ENCODE measurements around the gene RNPC3. TPM values are rescaled to one million over a fixed set of nuclear protein-coding genes. Genes with fewer than 3 reads are reported as not detected.

The RNPC3 gene
- total and polyA plus RNA-seq, 2 experiments from 2014 or later, result 13.4 to 38.2 TPM

- Mint-ChIP-seq H3K36me3 (ENCODE audit: low read depth) (peaks cover 13% of the 10 kb centered on the region; the same call in 2 of the 3 replicates), H3K9me3 (no peaks in the 10 kb centered on the region), H3K4me1 (peaks cover 2% of the 10 kb centered on the region), H3K4me3 (no peak overlapping the region), H3K27me3 (ENCODE audit: insufficient read depth, low read depth, poor library complexity) (peaks cover 2% of the 10 kb centered on the region), H3K27ac (no peak overlapping the region)
- no peaks in the 10 kb centered on the region for H3K36me3 ChIP-seq (ENCODE audit: insufficient read depth)
- H3K27ac ChIP-seq (ENCODE audit: low read depth), result no peak overlapping the region
- no peak overlapping the region for H2AFZ ChIP-seq
- H3K4me3 ChIP-seq, result no peak overlapping the region
- H3K79me2 ChIP-seq (replicated peaks; ENCODE audit: insufficient read depth), result no peaks in the 10 kb centered on the region
- no peaks in the 10 kb centered on the region for H3K27me3 ChIP-seq (ENCODE audit: insufficient read depth)
- no peaks in the 10 kb centered on the region for H3F3A ChIP-seq (replicated peaks; ENCODE audit: low read depth)
- TF ChIP-seq ZNF114 (CRISPR knock-in tag; IDR thresholded peaks at IDR 0.05) (no peak), CREB1 (CRISPR knock-in tag; IDR thresholded peaks at IDR 0.05; ENCODE audit: low read depth) (no peak), NANOG (IDR thresholded peaks at IDR 0.05; ENCODE audit: borderline replicate concordance) (no peak), ZNF331 (CRISPR knock-in tag; IDR thresholded peaks at IDR 0.05; ENCODE audit: low read depth) (no peak), STAT1 (IDR thresholded peaks at IDR 0.05; ENCODE audit: unreplicated experiment) (no peak), CTCF (conservative IDR thresholded peaks at IDR 0.05; ENCODE audit: low read depth in 2 of 2) (no peak), ETS1 (IDR thresholded peaks at IDR 0.05) (no peak), REST (IDR thresholded peaks at IDR 0.05; ENCODE audit: unreplicated experiment) (no peak), POLR2AphosphoS5 (IDR thresholded peaks at IDR 0.05; ENCODE audit: low read depth) (no peak), EZH2phosphoT487 (IDR thresholded peaks at IDR 0.05; ENCODE audit: unreplicated experiment) (no peak), JUNB (IDR thresholded peaks at IDR 0.05; ENCODE audit: unreplicated experiment) (no peak), EZH2 (IDR thresholded peaks at IDR 0.05; ENCODE audit: low read depth, unreplicated experiment) (no peak)
- TF ChIP-seq, protein P1, sequence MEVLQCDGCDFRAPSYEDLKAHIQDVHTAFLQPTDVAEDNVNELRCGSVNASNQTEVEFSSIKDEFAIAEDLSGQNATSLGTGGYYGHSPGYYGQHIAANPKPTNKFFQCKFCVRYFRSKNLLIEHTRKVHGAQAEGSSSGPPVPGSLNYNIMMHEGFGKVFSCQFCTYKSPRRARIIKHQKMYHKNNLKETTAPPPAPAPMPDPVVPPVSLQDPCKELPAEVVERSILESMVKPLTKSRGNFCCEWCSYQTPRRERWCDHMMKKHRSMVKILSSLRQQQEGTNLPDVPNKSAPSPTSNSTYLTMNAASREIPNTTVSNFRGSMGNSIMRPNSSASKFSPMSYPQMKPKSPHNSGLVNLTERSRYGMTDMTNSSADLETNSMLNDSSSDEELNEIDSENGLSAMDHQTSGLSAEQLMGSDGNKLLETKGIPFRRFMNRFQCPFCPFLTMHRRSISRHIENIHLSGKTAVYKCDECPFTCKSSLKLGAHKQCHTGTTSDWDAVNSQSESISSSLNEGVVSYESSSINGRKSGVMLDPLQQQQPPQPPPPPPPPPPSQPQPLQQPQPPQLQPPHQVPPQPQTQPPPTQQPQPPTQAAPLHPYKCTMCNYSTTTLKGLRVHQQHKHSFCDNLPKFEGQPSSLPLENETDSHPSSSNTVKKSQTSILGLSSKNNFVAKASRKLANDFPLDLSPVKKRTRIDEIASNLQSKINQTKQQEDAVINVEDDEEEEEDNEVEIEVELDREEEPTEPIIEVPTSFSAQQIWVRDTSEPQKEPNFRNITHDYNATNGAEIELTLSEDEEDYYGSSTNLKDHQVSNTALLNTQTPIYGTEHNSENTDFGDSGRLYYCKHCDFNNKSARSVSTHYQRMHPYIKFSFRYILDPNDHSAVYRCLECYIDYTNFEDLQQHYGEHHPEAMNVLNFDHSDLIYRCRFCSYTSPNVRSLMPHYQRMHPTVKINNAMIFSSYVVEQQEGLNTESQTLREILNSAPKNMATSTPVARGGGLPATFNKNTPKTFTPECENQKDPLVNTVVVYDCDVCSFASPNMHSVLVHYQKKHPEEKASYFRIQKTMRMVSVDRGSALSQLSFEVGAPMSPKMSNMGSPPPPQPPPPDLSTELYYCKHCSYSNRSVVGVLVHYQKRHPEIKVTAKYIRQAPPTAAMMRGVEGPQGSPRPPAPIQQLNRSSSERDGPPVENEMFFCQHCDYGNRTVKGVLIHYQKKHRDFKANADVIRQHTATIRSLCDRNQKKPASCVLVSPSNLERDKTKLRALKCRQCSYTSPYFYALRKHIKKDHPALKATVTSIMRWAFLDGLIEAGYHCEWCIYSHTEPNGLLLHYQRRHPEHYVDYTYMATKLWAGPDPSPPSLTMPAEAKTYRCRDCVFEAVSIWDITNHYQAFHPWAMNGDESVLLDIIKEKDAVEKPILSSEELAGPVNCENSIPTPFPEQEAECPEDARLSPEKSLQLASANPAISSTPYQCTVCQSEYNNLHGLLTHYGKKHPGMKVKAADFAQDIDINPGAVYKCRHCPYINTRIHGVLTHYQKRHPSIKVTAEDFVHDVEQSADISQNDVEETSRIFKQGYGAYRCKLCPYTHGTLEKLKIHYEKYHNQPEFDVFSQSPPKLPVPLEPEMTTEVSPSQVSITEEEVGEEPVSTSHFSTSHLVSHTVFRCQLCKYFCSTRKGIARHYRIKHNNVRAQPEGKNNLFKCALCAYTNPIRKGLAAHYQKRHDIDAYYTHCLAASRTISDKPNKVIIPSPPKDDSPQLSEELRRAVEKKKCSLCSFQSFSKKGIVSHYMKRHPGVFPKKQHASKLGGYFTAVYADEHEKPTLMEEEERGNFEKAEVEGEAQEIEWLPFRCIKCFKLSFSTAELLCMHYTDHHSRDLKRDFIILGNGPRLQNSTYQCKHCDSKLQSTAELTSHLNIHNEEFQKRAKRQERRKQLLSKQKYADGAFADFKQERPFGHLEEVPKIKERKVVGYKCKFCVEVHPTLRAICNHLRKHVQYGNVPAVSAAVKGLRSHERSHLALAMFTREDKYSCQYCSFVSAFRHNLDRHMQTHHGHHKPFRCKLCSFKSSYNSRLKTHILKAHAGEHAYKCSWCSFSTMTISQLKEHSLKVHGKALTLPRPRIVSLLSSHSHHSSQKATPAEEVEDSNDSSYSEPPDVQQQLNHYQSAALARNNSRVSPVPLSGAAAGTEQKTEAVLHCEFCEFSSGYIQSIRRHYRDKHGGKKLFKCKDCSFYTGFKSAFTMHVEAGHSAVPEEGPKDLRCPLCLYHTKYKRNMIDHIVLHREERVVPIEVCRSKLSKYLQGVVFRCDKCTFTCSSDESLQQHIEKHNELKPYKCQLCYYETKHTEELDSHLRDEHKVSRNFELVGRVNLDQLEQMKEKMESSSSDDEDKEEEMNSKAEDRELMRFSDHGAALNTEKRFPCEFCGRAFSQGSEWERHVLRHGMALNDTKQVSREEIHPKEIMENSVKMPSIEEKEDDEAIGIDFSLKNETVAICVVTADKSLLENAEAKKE (CRISPR knock-in tag; IDR thresholded peaks at IDR 0.05), result no peak
- DNase-seq (ENCODE audit: low spot score), result no peak
- no peaks in the 10 kb centered on the region for H4K20me1 ChIP-seq (replicated peaks; ENCODE audit: insufficient read depth)
- no peak for ATAC-seq
- no peaks in the 10 kb centered on the region for H3K9me2 ChIP-seq (ENCODE audit: insufficient read depth)
- no peak overlapping the region for H3K4me2 ChIP-seq
- H3K4me1 ChIP-seq (ENCODE audit: insufficient read depth), result 0 out of 2 replicates have a peak, but pooled peaks cover 1% of the 10 kb centered on the region
Measured at GRCh38 chr1:103509250-103509649, 16.2 kb upstream of the RNPC3 start.
